Suprapubic skin (tissue), 4 donors: ENCODE measurements around the gene LRRIQ3. TPM values are rescaled to one million over a fixed set of nuclear protein-coding genes. Genes with fewer than 3 reads are reported as not detected.

Experiments
- DNase-seq, 2 donors: peaks; one replicate each; pipeline ENCODE4 v3.0.0-alpha.2; 2019; ENCODE audit warnings: low spot score in 2 of 2
- H3K27ac ChIP-seq: fragments of 200-600 bp; sonication (generic); one replicate; pipeline ENCODE4 v1.5.1; 2019
- H3K27me3 ChIP-seq: fragments of 200-600 bp; sonication (generic); one replicate; pipeline ENCODE4 v1.5.1; 2019
- H3K36me3 ChIP-seq: fragments of 200-600 bp; sonication (generic); one replicate; pipeline ENCODE4 v1.5.1; 2019
- H3K4me1 ChIP-seq: fragments of 200-600 bp; sonication (generic); one replicate; pipeline ENCODE4 v1.5.1; 2019
- H3K4me3 ChIP-seq: fragments of 200-600 bp; sonication (generic); one replicate; pipeline ENCODE4 v1.5.1; 2019; ENCODE audit warnings: mild to moderate bottlenecking
- H3K9me3 ChIP-seq: fragments of 200-600 bp; sonication (generic); one replicate; pipeline ENCODE4 v1.5.1; 2019
- CTCF ChIP-seq, 2 donors: fragments of 200-600 bp in 1 of 2; fragments of 450-650 bp in 1 of 2; sonication (generic) in 1 of 2; IDR thresholded peaks; one replicate each; pipeline ENCODE4 v1.5.1; 2016 to 2019; ENCODE audit warnings: antibody characterized with exemption in 2 of 2, mild to moderate bottlenecking in 1 of 2, moderate library complexity in 1 of 2
- EP300 ChIP-seq: sonication (generic); formaldehyde crosslinking; IDR thresholded peaks from one replicate; pipeline ENCODE4 v1.6.1; 2017; ENCODE audit warnings: antibody characterized with exemption
- POLR2A ChIP-seq, 2 donors: fragments of 450-650 bp; IDR thresholded peaks; one replicate each; pipeline ENCODE4 v1.6.1; 2017; ENCODE audit warnings: antibody characterized with exemption in 2 of 2, mild to moderate bottlenecking in 2 of 2, moderate library complexity in 2 of 2
- POLR2AphosphoS5 ChIP-seq, 3 donors: sonication (generic); formaldehyde crosslinking; IDR thresholded peaks; one replicate each; pipeline ENCODE4 v1.6.1; 2017; ENCODE audit warnings: antibody characterized with exemption in 3 of 3
- WGBS: methylation state at CpG from one replicate; pipeline ENCODE4 v1.1.5; 2018; 5-methylcytosine and 5-hydroxymethylcytosine counted together
- total RNA-seq, 4 donors: library from RNA; depleted of rRNA; stranded (reverse); fragments of >200 nt; gene quantifications; one replicate each; pipeline ENCODE4 v1.1.0, GENCODE V29; 2016

The LRRIQ3 gene
- total RNA-seq, 4 donors from 2014 or later, result 0.38 to 0.59 TPM; not detected in 2

- 79% methylated on average over 3 of the region's 3 CpGs for WGBS
- H3K4me1 ChIP-seq, result no peaks in the 10 kb centered on the region
- H3K4me3 ChIP-seq, result no peak overlapping the region
- no peaks in the 10 kb centered on the region for H3K9me3 ChIP-seq
- H3K27ac ChIP-seq, result no peak overlapping the region
- H3K27me3 ChIP-seq, result no peaks in the 10 kb centered on the region
- no peak for TF ChIP-seq CTCF (IDR thresholded peaks at IDR 0.05)
- TF ChIP-seq EP300, result no peak
- TF ChIP-seq POLR2AphosphoS5 (IDR thresholded peaks at IDR 0.05), result no peak
- TF ChIP-seq POLR2A (IDR thresholded peaks at IDR 0.05), result no peak
- no peaks in the 10 kb centered on the region for H3K36me3 ChIP-seq
- no peak for DNase-seq
These were observed 84.6 kb downstream of the LRRIQ3 start for GRCh38 chr1:74113333-74113732.

GRCh38 chr1:74107394-74107793, 90.6 kb downstream of the LRRIQ3 start:
- TF ChIP-seq EP300 (no peak), CTCF (IDR thresholded peaks at IDR 0.05) (no peak), POLR2A (IDR thresholded peaks at IDR 0.05) (no peak), POLR2AphosphoS5 (IDR thresholded peaks at IDR 0.05) (no peak)
- H3K27ac ChIP-seq, result no peak overlapping the region

GRCh38 chr1:74091371-74091770, 106.6 kb downstream of the LRRIQ3 start:
- 84% methylated on average over 1 of the region's 1 CpG for WGBS
- H3K36me3 ChIP-seq, result no peaks in the 10 kb centered on the region
- H3K9me3 ChIP-seq, result peaks cover 3% of the 10 kb centered on the region
- H3K27me3 ChIP-seq, result no peaks in the 10 kb centered on the region
- no peak overlapping the region for H3K27ac ChIP-seq
- TF ChIP-seq CTCF (IDR thresholded peaks at IDR 0.05), result no peak
- TF ChIP-seq POLR2AphosphoS5 (IDR thresholded peaks at IDR 0.05), result no peak
- TF ChIP-seq POLR2A (IDR thresholded peaks at IDR 0.05), result no peak
- TF ChIP-seq EP300, result no peak
- no peak for DNase-seq
- no peak overlapping the region for H3K4me3 ChIP-seq
- no peaks in the 10 kb centered on the region for H3K4me1 ChIP-seq

More at GRCh38 chr1:74107394-74107793, 90.6 kb downstream of the LRRIQ3 start:
- Histone ChIP-seq H3K9me3 (no peaks in the 10 kb centered on the region), H3K4me1 (no peaks in the 10 kb centered on the region), H3K4me3 (no peak overlapping the region), H3K36me3 (no peaks in the 10 kb centered on the region), H3K27me3 (no peaks in the 10 kb centered on the region)
- DNase-seq, result no peak

- 82% methylated on average over 1 of the region's 1 CpG for WGBS
- TF ChIP-seq EP300 (no peak), POLR2AphosphoS5 (IDR thresholded peaks at IDR 0.05) (no peak), CTCF (IDR thresholded peaks at IDR 0.05) (no peak), POLR2A (IDR thresholded peaks at IDR 0.05) (no peak)
- no peaks in the 10 kb centered on the region for H3K36me3 ChIP-seq
- H3K27me3 ChIP-seq, result no peaks in the 10 kb centered on the region
- no peak overlapping the region for H3K27ac ChIP-seq
- no peaks in the 10 kb centered on the region for H3K9me3 ChIP-seq
- H3K4me3 ChIP-seq, result no peak overlapping the region
- no peak for DNase-seq
- H3K4me1 ChIP-seq, result no peaks in the 10 kb centered on the region
These were observed 114.8 kb downstream of the LRRIQ3 start for GRCh38 chr1:74083128-74083527.

- no peak for DNase-seq
These were observed 132.9 kb downstream of the LRRIQ3 start for GRCh38 chr1:74065081-74065480.

More at GRCh38 chr1:74065081-74065480, 132.9 kb downstream of the LRRIQ3 start:
- Histone ChIP-seq H3K27me3 (no peaks in the 10 kb centered on the region), H3K27ac (no peak overlapping the region), H3K9me3 (no peaks in the 10 kb centered on the region), H3K4me3 (no peak overlapping the region), H3K36me3 (no peaks in the 10 kb centered on the region), H3K4me1 (no peaks in the 10 kb centered on the region)
- no peak for TF ChIP-seq CTCF (IDR thresholded peaks at IDR 0.05)
- no peak for TF ChIP-seq POLR2AphosphoS5 (IDR thresholded peaks at IDR 0.05)
